HepG2 (cell line): ENCODE results near the gene ADCY6. TPM values are rescaled to one million over a fixed set of nuclear protein-coding genes. Genes with fewer than 3 reads are reported as not detected.

ENCODE experiments used
- ATAC-seq: fragments of 200-7000 bp; cut with Tn5 transposase; 3 replicates; pipeline ENCODE4 v1.9.1; 2020; ENCODE audit warnings: mild to moderate bottlenecking, moderate library complexity
- BruUV-seq: library from RNA; stranded (reverse); fragments of 400-500 nt; replicated peaks from 2 replicates; lab custom pipeline; 2021; lab: Mats Ljungman, UMichigan
- CTCF ChIA-PET: fragments of 300-600 bp; formaldehyde crosslinking; extraction: SDS; loops from one replicate; lab custom pipeline; 2021; ENCODE audit warnings: low total read pairs, inconsistent platforms, low intra/inter-chr PET ratio; lab: Yijun Ruan, JAX
- POLR2A ChIA-PET: fragments of 350-600 bp; sonication (Branson Sonifier 250); formaldehyde crosslinking; loops from one replicate; lab custom pipeline; 2020; ENCODE audit warnings: antibody characterized with exemption, inconsistent platforms; lab: Yijun Ruan, JAX
- DNase-seq: peaks from one replicate; pipeline ENCODE4 v3.0.0-alpha.2; 2015; ENCODE audit warnings: low spot score
- FAIRE-seq: peaks from 3 replicates; lab custom pipeline; 2011; peaks lifted over from hg19 to GRCh38; lab: Jason Lieb, UNC
- H2AFZ ChIP-seq: one replicate; pipeline ENCODE4 v1.6.1; 2011; ENCODE audit warnings: low read length, inconsistent platforms
- H3K27ac ChIP-seq: fragments of 300-600 bp; 3 replicates; pipeline ENCODE4 v1.8.0; 2011; ENCODE audit warnings: mixed run types, mild to moderate bottlenecking, mixed read lengths, low read length, inconsistent platforms; ENCODE audit not compliant: insufficient read depth; ENCODE audit errors: extremely low read length
- H3K27me3 ChIP-seq, 2 experiments: fragments of 200-600 bp in 1 of 2; 2 replicates in 1 of 2; 3 replicates in 1 of 2; pipeline versions ENCODE4 v1.6.0 to v1.8.0; 2011; ENCODE audit warnings: low read length in 2 of 2, mild to moderate bottlenecking in 2 of 2, moderate library complexity in 2 of 2, inconsistent platforms in 1 of 2; ENCODE audit not compliant: insufficient read depth in 2 of 2, control insufficient read depth in 1 of 2
- H3K36me3 ChIP-seq, 2 experiments: fragments of 200-600 bp in 1 of 2; replicated peaks in 1 of 2; 2 replicates in 1 of 2; 3 replicates in 1 of 2; pipeline versions ENCODE4 v1.5.1 to v1.8.0; 2011; ENCODE audit warnings: low read length in 2 of 2, inconsistent platforms in 1 of 2; ENCODE audit not compliant: insufficient read depth in 2 of 2, control insufficient read depth in 1 of 2
- H3K4me1 ChIP-seq: 2 replicates; pipeline ENCODE4 v1.5.1; 2012; ENCODE audit warnings: low read length, inconsistent platforms; ENCODE audit not compliant: insufficient read depth
- H3K4me2 ChIP-seq: 2 replicates; pipeline ENCODE4 v1.6.0; 2011; ENCODE audit warnings: low read depth, low read length, inconsistent platforms
- H3K4me3 ChIP-seq, 3 experiments: fragments of 200-600 bp in 1 of 3; sonication (generic), shearing (Covaris generic) in 1 of 3; replicated peaks in 1 of 3; 2 replicates each; pipeline ENCODE4 v1.5.1; 2011 to 2016; ENCODE audit warnings: low read length in 3 of 3, inconsistent platforms in 2 of 3, low read depth in 2 of 3, mild to moderate bottlenecking in 2 of 3, control low read depth in 1 of 3, mixed read lengths in 1 of 3; ENCODE audit not compliant: insufficient read depth in 1 of 3
- H3K79me2 ChIP-seq: one replicate; pipeline ENCODE4 v1.6.1; 2011; ENCODE audit warnings: low read length, inconsistent platforms; ENCODE audit not compliant: insufficient read depth
- H3K9ac ChIP-seq: 2 replicates; pipeline ENCODE4 v1.6.0; 2011; ENCODE audit warnings: mild to moderate bottlenecking, low read depth, low read length, inconsistent platforms; ENCODE audit not compliant: insufficient read depth
- H3K9me3 ChIP-seq: 2 replicates; pipeline ENCODE4 v1.5.1; 2012; ENCODE audit warnings: mild to moderate bottlenecking, low read length
- H4K20me1 ChIP-seq: 2 replicates; pipeline ENCODE4 v1.6.0; 2011; ENCODE audit warnings: inconsistent platforms, mild to moderate bottlenecking, low read length, moderate library complexity; ENCODE audit not compliant: insufficient read depth
- AGO2 ChIP-seq: fragments of 200-400 bp; formaldehyde crosslinking; optimal IDR thresholded peaks from 2 replicates; pipeline ENCODE3; 2017; ENCODE audit warnings: mild to moderate bottlenecking, low read depth, low read length, moderate library complexity
- EED ChIP-seq: sonication (generic); formaldehyde crosslinking; IDR thresholded peaks from 2 replicates; pipeline ENCODE4 v1.5.0; 2020; ENCODE audit warnings: mild to moderate bottlenecking, missing genetic modification reagents
- GATA4 ChIP-seq: sonication (generic); IDR thresholded peaks from 2 replicates; pipeline ENCODE4 v1.6.1; 2016; ENCODE audit warnings: antibody characterized with exemption, low read depth, borderline replicate concordance
- HHEX ChIP-seq: IDR thresholded peaks from 2 replicates; pipeline ENCODE4 v1.6.1; 2016; ENCODE audit warnings: control low read depth
- PLRG1 ChIP-seq: fragments of 450-650 bp; conservative IDR thresholded peaks from 2 replicates; pipeline ENCODE4 v1.6.1; 2016
- POLR2A ChIP-seq, 2 experiments: IDR thresholded peaks; 2 replicates each; pipeline ENCODE4 v1.6.1; 2011; ENCODE audit warnings: low read depth in 2 of 2, low read length in 2 of 2, mild to moderate bottlenecking in 1 of 2, moderate library complexity in 1 of 2; ENCODE audit not compliant: insufficient read depth in 1 of 2
- STAG1 ChIP-seq: sonication (generic); formaldehyde crosslinking; IDR thresholded peaks from 2 replicates; pipeline ENCODE4 v1.4.0; 2020; ENCODE audit warnings: missing genetic modification reagents
- ZEB1 ChIP-seq: IDR thresholded peaks from 2 replicates; pipeline ENCODE4 v1.6.1; 2012; ENCODE audit warnings: mild to moderate bottlenecking, low read depth, inconsistent platforms; ENCODE audit not compliant: insufficient replicate concordance
- ZNF292 ChIP-seq: sonication (generic); formaldehyde crosslinking; IDR thresholded peaks from 2 replicates; pipeline ENCODE4 v1.8.1; 2022; ENCODE audit warnings: mild to moderate bottlenecking, low read depth, missing genetic modification reagents, borderline replicate concordance
- ZSCAN31 ChIP-seq: sonication (generic); formaldehyde crosslinking; IDR thresholded peaks from 2 replicates; pipeline ENCODE4 v1.5.0; 2020; ENCODE audit warnings: low read depth, mild to moderate bottlenecking, missing genetic modification reagents
- WGBS: methylation state at CpG from one replicate; pipeline ENCODE4 v1.1.6; 2017; ENCODE audit warnings: low lambda C conversion rate; 5-methylcytosine and 5-hydroxymethylcytosine counted together
- in situ Hi-C: cut with HindIII; loops from 2 replicates; pipeline ENCODE4 v1.10.0; 2017; ENCODE audit warnings: low pct_unique_long_range_greater_than_20kb; ENCODE audit not compliant: extremely low pct_ligation_motif_present
- intact Hi-C: fragments of 100-400 bp; cut with micrococcal nuclease; formaldehyde crosslinking; loops from one replicate; pipeline ENCODE4 v1.10.0; 2022; ENCODE audit not compliant: unreplicated experiment
- polyA plus RNA-seq, 8 experiments: library from polyadenylated mRNA; depleted of rRNA in 3 of 8; stranded (reverse) in 7 of 8; unstranded in 1 of 8; fragments of >200 nt; fragmentation: Illumina TruSeq in 4 of 8; extraction: Trizol in 4 of 8; gene quantifications; 2 replicates each; pipeline versions ENCODE4 v1.2.1 to v1.2.3, GENCODE V29; 2011 to 2016; ENCODE audit warnings: low read depth in 4 of 8, missing spikeins in 1 of 8, mixed read lengths in 1 of 8; ENCODE audit not compliant: insufficient read depth in 1 of 8
- total RNA-seq, 5 experiments: library from RNA; depleted of rRNA; stranded (reverse); fragments of >200 nt; fragmentation: Illumina TruSeq; extraction: Trizol; gene quantifications; 2 replicates each; pipeline ENCODE4 v1.2.3, GENCODE V29; 2016; ENCODE audit warnings: low read depth in 1 of 5
- TF ChIP-seq, protein P1 (sequence below): sonication (generic); formaldehyde crosslinking; conservative IDR thresholded peaks from 2 replicates; pipeline ENCODE4 v1.8.0; 2022; ENCODE audit warnings: missing genetic modification reagents
- TF ChIP-seq, protein P2 (sequence below): sonication (generic); formaldehyde crosslinking; IDR thresholded peaks from 2 replicates; pipeline ENCODE4 v1.4.0; 2020; ENCODE audit warnings: missing genetic modification reagents
- TF ChIP-seq, protein P3 (sequence below): sonication (generic); formaldehyde crosslinking; IDR thresholded peaks from 2 replicates; pipeline ENCODE4 v1.8.1; 2023; ENCODE audit warnings: mild to moderate bottlenecking, missing genetic modification reagents

Gene ADCY6
- total and polyA plus RNA-seq, 2 of the 13 experiments (the other 11 are each of a cell fraction or from before 2014, with no cell fraction given), result 10.6 to 11.8 TPM

DNA sequence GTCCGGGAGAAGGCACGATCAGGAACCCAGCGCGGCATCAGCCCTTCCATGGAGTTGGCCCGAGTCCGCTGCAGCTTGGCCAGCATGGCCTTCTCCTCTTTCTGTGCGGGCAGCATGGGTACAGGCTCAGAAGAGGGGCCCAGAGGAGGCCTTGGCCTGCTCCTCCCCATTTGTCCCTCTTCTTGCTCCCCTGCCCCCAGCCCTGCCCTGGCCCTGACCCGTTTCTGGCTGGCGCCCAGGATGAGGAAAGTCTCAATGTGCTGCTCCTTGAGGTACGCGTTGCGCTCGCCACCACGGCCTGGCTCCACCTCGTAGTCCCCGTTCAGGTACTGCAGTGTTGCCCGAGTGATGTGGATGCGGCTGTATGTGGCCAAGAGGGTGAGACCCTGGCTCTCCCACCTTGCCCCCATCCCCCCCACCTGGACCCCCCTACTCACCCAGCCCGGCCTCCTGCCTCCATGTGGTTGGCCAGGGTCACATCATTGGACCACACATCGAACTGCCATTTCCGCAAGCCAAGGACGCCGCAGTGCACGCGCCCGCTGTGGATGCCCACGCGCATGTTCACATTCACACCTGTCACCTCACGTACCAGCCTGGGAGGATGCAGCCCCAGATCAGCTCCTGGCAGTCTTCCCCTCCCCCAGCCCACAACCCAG, 12.8 kb downstream of the ADCY6 start:
- Histone ChIP-seq H3K36me3 (peaks cover 18 to 34% of the 10 kb centered on the region in 2 experiments; a peak in 4 of 5 replicates), H3K27me3 (no peaks in the 10 kb centered on the region; a peak in 1 of 5 replicates), H3K4me3 (no peak overlapping the region), H2AFZ (no peak overlapping the region), H3K79me2 (no peaks in the 10 kb centered on the region), H3K9ac (no peak overlapping the region), H3K4me1 (no peaks in the 10 kb centered on the region), H4K20me1 (no peaks in the 10 kb centered on the region), H3K4me2 (no peak overlapping the region), H3K9me3 (no peaks in the 10 kb centered on the region), H3K27ac (no peak overlapping the region)
- in situ Hi-C loops, result no loop called here
- ChIA-PET CTCF (no interaction called here), POLR2A (no interaction called here)
- ATAC-seq (no peak), FAIRE-seq (no peak), DNase-seq (no peak)
- 97% methylated on average over 16 of the region's 29 CpGs for WGBS
- TF ChIP-seq AGO2, result peak; percentile 21
- TF ChIP-seq, protein P1, sequence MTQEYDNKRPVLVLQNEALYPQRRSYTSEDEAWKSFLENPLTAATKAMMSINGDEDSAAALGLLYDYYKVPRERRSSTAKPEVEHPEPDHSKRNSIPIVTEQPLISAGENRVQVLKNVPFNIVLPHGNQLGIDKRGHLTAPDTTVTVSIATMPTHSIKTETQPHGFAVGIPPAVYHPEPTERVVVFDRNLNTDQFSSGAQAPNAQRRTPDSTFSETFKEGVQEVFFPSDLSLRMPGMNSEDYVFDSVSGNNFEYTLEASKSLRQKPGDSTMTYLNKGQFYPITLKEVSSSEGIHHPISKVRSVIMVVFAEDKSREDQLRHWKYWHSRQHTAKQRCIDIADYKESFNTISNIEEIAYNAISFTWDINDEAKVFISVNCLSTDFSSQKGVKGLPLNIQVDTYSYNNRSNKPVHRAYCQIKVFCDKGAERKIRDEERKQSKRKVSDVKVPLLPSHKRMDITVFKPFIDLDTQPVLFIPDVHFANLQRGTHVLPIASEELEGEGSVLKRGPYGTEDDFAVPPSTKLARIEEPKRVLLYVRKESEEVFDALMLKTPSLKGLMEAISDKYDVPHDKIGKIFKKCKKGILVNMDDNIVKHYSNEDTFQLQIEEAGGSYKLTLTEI (CRISPR knock-in tag), result no peak
- TF ChIP-seq PLRG1, result no peak
- 0 out of 4 replicates have a peak, but pooled peaks of 1 of the 2 experiments have one; percentile 12 for TF ChIP-seq POLR2A (IDR thresholded peaks at IDR 0.05; ENCODE audit: insufficient read depth in 1 of 2, low read depth in 2 of 2, low read length in 2 of 2)
- TF ChIP-seq HHEX (CRISPR knock-in tag), result no peak
- intact Hi-C loops, result no loop called here
- no TSS peak for BruUV-seq

DNA sequence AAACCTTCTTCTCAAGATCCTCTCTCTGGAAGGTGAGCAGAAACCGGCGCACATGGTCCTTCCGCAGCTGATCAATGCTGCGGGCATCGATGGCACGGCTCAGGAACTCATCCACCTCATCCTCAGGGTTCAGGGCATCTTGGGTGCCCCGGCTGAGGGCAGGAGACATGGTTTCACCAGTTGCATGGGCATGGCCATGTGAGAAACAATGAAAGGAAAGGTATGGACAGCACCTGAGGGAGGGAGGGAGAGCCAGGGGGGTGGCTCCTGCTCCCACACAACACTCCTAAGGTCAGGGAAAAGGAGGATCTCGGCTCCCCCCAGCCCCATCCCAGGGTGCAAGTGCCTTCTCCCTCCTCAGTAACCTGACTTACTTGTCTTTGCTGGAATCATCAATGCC, 13.6 kb downstream of the ADCY6 start:
- no peak for FAIRE-seq
- intact Hi-C loops, result no loop called here
- no peak for ATAC-seq
- TF ChIP-seq, protein P2, sequence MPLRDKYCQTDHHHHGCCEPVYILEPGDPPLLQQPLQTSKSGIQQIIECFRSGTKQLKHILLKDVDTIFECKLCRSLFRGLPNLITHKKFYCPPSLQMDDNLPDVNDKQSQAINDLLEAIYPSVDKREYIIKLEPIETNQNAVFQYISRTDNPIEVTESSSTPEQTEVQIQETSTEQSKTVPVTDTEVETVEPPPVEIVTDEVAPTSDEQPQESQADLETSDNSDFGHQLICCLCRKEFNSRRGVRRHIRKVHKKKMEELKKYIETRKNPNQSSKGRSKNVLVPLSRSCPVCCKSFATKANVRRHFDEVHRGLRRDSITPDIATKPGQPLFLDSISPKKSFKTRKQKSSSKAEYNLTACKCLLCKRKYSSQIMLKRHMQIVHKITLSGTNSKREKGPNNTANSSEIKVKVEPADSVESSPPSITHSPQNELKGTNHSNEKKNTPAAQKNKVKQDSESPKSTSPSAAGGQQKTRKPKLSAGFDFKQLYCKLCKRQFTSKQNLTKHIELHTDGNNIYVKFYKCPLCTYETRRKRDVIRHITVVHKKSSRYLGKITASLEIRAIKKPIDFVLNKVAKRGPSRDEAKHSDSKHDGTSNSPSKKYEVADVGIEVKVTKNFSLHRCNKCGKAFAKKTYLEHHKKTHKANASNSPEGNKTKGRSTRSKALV (CRISPR knock-in tag), result no peak
- TF ChIP-seq, protein P3, sequence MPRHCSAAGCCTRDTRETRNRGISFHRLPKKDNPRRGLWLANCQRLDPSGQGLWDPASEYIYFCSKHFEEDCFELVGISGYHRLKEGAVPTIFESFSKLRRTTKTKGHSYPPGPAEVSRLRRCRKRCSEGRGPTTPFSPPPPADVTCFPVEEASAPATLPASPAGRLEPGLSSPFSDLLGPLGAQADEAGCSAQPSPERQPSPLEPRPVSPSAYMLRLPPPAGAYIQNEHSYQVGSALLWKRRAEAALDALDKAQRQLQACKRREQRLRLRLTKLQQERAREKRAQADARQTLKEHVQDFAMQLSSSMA (CRISPR knock-in tag), result no peak
- TF ChIP-seq STAG1 (CRISPR knock-in tag) (no peak), EED (CRISPR knock-in tag) (no peak), ZEB1 (no peak), ZSCAN31 (CRISPR knock-in tag) (no peak), ZNF292 (CRISPR knock-in tag) (no peak), GATA4 (no peak)

More for the DNA sequence above, 13.6 kb downstream of the ADCY6 start:
- peaks cover 18 to 37% of the 10 kb centered on the region in 2 experiments; a peak in 4 of 5 replicates for H3K36me3 ChIP-seq
- H4K20me1 ChIP-seq, result no peaks in the 10 kb centered on the region
- no peak overlapping the region for H3K4me3 ChIP-seq
- WGBS, result 93% methylated on average over 8 of the region's 8 CpGs
- in situ Hi-C loops, result no loop called here
- H3K9me3 ChIP-seq, result no peaks in the 10 kb centered on the region
- H3K27me3 ChIP-seq, result no peaks in the 10 kb centered on the region; a peak in 1 of 5 replicates
- DNase-seq, result no peak
- H3K27ac ChIP-seq, result no peak overlapping the region
- no peaks in the 10 kb centered on the region for H3K4me1 ChIP-seq
- ChIA-PET CTCF (no interaction called here), POLR2A (no interaction called here)
- BruUV-seq, result no TSS peak
- H2AFZ ChIP-seq, result no peak overlapping the region
- no peak overlapping the region for H3K4me2 ChIP-seq
- H3K9ac ChIP-seq, result no peak overlapping the region
- no peaks in the 10 kb centered on the region for H3K79me2 ChIP-seq
